Common myeloid progenitor, CD34-positive (primary cell): ENCODE measurements around the gene EIF4EBP2.

Experiments used
- CTCF ChIA-PET: fragments of 350-600 bp; sonication (Branson Sonifier 250); formaldehyde crosslinking; loops from one replicate; lab custom pipeline; 2021; ENCODE audit warnings: antibody characterized with exemption; lab: Charles Lee
- POLR2A ChIA-PET: fragments of 350-600 bp; sonication (Branson Sonifier 250); formaldehyde crosslinking; loops from one replicate; lab custom pipeline; 2021; ENCODE audit warnings: antibody characterized with exemption; lab: Charles Lee
- DNase-seq, 3 donors: peaks; one replicate each; pipeline versions ENCODE4 v3.0.0 to v3.0.0-alpha.2; 2013
- H3K27ac ChIP-seq, 2 experiments: 1 replicate in 1 of 2; 2 replicates in 1 of 2; pipeline ENCODE4 v1.7.0; 2013; ENCODE audit warnings: inconsistent platforms in 2 of 2, low read length in 2 of 2, mild to moderate bottlenecking in 2 of 2, low read depth in 1 of 2, moderate library complexity in 1 of 2; ENCODE audit not compliant: severe bottlenecking in 2 of 2, insufficient read depth in 1 of 2, poor library complexity in 1 of 2
- H3K27me3 ChIP-seq, 5 experiments: replicated peaks in 2 of 5; 1 replicate in 3 of 5; 2 replicates in 2 of 5; pipeline versions ENCODE4 v1.6.1 to v1.7.0; 2013; ENCODE audit warnings: low read length in 4 of 5, mild to moderate bottlenecking in 2 of 5, moderate library complexity in 2 of 5, inconsistent platforms in 1 of 5; ENCODE audit not compliant: insufficient read depth in 5 of 5, control insufficient read depth in 4 of 5
- H3K36me3 ChIP-seq, 4 experiments: 1 replicate in 2 of 4; 2 replicates in 2 of 4; pipeline versions ENCODE4 v1.6.1 to v1.7.0; 2013; ENCODE audit warnings: low read length in 3 of 4, control low read depth in 1 of 4, mild to moderate bottlenecking in 1 of 4; ENCODE audit not compliant: control insufficient read depth in 4 of 4, insufficient read depth in 4 of 4
- H3K4me1 ChIP-seq, 4 experiments: 1 replicate in 3 of 4; 2 replicates in 1 of 4; pipeline versions ENCODE4 v1.6.1 to v1.7.1; 2013; ENCODE audit warnings: low read length in 3 of 4, mild to moderate bottlenecking in 3 of 4, control low read depth in 1 of 4, inconsistent platforms in 1 of 4, moderate library complexity in 1 of 4; ENCODE audit not compliant: control insufficient read depth in 4 of 4, insufficient read depth in 4 of 4; ENCODE audit errors: control extremely low read depth in 1 of 4
- H3K4me3 ChIP-seq, 7 experiments: 1 replicate in 4 of 7; 2 replicates in 3 of 7; pipeline versions ENCODE4 v1.5.1 to v1.7.0; 2013; ENCODE audit warnings: mild to moderate bottlenecking in 7 of 7, low read length in 6 of 7, moderate library complexity in 6 of 7, inconsistent platforms in 2 of 7, low read depth in 2 of 7, control low read depth in 1 of 7; ENCODE audit not compliant: insufficient read depth in 4 of 7, control insufficient read depth in 1 of 7; ENCODE audit errors: extremely low read depth in 1 of 7
- H3K9me3 ChIP-seq, 5 experiments: 1 replicate in 4 of 5; 2 replicates in 1 of 5; pipeline versions ENCODE4 v1.6.1 to v1.7.1; 2013; ENCODE audit warnings: low read length in 4 of 5, mild to moderate bottlenecking in 2 of 5, inconsistent platforms in 1 of 5, low read depth in 1 of 5, moderate library complexity in 1 of 5; ENCODE audit not compliant: control insufficient read depth in 4 of 5, insufficient read depth in 2 of 5; ENCODE audit errors: control extremely low read depth in 1 of 5
- WGBS: methylation state at CpG from one replicate; pipeline ENCODE4 v1.1.5; 2013; ENCODE audit not compliant: insufficient coverage; 5-methylcytosine and 5-hydroxymethylcytosine counted together

Gene EIF4EBP2

GRCh38 chr10:70437721-70438120 is 33.8 kb downstream of the EIF4EBP2 start:
- CTCF ChIA-PET, result interaction anchor here (1.0 to 2.6 kb wide), 2 partner anchors 11 to 18 kb away, joined by 4 to 10 read pairs; no protein-coding TSS in a partner anchor
- H3K36me3 ChIP-seq, result no peaks in the 10 kb centered on the region
- no peak for DNase-seq
- H3K9me3 ChIP-seq, result no peaks in the 10 kb centered on the region
- WGBS, result 85% methylated on average over 4 of the region's 5 CpGs
- H3K27ac ChIP-seq, result no peak overlapping the region
- peaks cover 0 to 21% (median 15%) of the 10 kb centered on the region in 4 experiments for H3K4me1 ChIP-seq
- POLR2A ChIA-PET, result no interaction called here
- H3K4me3 ChIP-seq, result no peak overlapping the region
- peaks cover 0 to 52% (median 37%) of the 10 kb centered on the region in 5 experiments for H3K27me3 ChIP-seq

DNA sequence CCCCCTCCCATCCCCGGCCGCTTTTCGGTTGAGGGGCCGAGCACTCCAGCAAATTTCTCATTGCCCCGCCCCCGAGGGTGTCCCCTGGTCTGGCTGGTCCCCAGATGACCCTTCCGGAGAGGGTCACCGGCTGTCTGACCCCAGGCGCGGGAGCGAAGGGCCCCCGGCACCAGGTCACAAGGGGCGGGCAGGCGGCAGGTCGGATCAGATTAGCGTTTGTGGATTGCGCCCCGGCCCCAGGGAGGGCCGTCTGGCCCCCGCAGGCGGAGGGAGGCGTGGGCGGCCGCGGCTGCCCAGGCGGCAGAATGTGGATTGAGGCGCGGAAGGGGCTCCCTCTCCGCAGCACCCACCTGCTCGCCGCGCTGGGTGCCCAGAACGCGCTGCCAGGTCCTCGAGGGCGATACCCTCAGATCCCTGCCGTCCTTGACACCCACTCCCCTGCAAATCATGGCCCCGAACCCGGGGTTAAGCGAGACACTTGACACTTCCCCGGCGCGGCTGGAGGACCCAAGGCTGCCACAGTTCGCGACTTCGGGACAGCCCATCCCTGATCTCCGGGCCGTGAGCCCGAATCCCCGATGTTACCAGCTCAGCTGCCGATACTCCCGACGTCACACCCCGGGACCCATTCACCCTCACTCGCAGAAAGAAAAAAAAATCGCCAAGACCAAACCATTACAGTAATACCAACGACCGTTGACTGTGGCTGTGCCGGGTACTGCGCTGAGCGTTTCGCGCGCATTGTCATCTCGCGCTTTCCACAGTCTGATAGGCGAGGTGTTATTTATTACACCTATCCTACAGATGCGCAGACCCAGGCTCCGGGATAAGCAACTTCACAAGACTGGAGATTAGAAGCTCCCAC is 36.6 kb downstream of the EIF4EBP2 start:
- ChIA-PET CTCF (no interaction called here), POLR2A (no interaction called here)
- peaks cover 0 to 60% (median 37%) of the 10 kb centered on the region in 5 experiments for H3K27me3 ChIP-seq

DNA sequence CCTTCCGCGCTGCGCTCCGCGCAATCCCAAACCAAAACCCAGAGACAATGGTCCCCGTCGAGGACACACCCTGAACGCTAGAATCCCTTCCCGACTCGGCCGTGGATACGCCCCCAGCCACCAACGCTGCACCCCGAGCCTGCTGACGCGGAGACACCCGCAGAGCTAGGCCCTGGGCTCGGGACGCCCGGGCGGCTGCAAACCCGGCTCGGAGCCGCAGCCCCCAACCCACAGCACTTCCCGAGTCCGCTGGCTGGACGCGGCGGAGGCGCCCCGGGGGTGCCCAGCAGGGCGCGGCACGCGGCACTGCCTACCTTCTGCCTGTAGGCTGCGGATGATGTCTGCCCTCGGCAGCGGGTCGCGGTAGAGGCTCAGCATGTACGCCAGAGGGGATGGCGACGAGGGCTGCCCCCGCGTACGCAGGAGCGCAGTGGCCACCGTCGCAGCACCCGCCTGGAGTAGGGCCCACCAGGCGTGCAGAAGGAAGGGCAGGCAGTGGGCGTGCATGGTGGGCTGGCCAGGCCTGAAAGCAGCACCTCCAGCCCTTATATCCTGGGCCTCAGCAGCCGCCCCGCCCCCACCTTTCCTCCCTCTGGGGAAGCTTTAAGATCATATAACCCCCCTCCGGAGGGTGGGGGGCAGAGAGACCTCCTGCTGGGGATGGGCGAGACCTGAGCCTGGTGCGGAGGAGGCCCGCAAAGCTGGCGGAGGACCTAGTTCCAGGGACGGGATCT is 37.4 kb downstream of the EIF4EBP2 start, which contains the start of gene NODAL:
TSS of gene NODAL (minus strand) at position 521 of the 734 bp plus-strand sequence. CDS start at position 507, 14 bp downstream.
- WGBS, result 7% methylated on average over 32 of the region's 60 CpGs
- no peaks in the 10 kb centered on the region for H3K36me3 ChIP-seq
- H3K27me3 ChIP-seq, result peaks cover 0 to 60% (median 37%) of the 10 kb centered on the region in 5 experiments
- H3K27ac ChIP-seq, result no peak within 1 kb of the TSS
- H3K4me1 ChIP-seq, result peaks cover 0 to 17% (median 13%) of the 10 kb centered on the region in 4 experiments
- no peaks in the 10 kb centered on the region for H3K9me3 ChIP-seq
- DNase-seq, result peak in 2 of 3 donors; percentile 23 to 41
- POLR2A ChIA-PET, result no interaction called here
- peak within 1 kb of the TSS in 5 of 7 experiments; percentile 11 to 61 (median 50) for H3K4me3 ChIP-seq
- CTCF ChIA-PET, result no interaction called here

More for the DNA sequence above, 36.6 kb downstream of the EIF4EBP2 start:
- peak in 2 of 3 donors; percentile 46 to 55 for DNase-seq
- 5% methylated on average over 60 of the region's 69 CpGs for WGBS
- no peaks in the 10 kb centered on the region for H3K9me3 ChIP-seq
- no peaks in the 10 kb centered on the region for H3K36me3 ChIP-seq
- H3K4me3 ChIP-seq, result peak overlapping the region in 5 of 7 experiments; percentile 11 to 61 (median 50)
- no peak overlapping the region for H3K27ac ChIP-seq
- peaks cover 0 to 17% (median 13%) of the 10 kb centered on the region in 4 experiments for H3K4me1 ChIP-seq

- Histone ChIP-seq H3K4me3 (no peak overlapping the region), H3K27me3 (peaks cover 0 to 60% (median 35%) of the 10 kb centered on the region in 5 experiments)
- POLR2A ChIA-PET, result no interaction called here
Measured at GRCh38 chr10:70441895-70442309, 38.0 kb downstream of the EIF4EBP2 start.

DNA sequence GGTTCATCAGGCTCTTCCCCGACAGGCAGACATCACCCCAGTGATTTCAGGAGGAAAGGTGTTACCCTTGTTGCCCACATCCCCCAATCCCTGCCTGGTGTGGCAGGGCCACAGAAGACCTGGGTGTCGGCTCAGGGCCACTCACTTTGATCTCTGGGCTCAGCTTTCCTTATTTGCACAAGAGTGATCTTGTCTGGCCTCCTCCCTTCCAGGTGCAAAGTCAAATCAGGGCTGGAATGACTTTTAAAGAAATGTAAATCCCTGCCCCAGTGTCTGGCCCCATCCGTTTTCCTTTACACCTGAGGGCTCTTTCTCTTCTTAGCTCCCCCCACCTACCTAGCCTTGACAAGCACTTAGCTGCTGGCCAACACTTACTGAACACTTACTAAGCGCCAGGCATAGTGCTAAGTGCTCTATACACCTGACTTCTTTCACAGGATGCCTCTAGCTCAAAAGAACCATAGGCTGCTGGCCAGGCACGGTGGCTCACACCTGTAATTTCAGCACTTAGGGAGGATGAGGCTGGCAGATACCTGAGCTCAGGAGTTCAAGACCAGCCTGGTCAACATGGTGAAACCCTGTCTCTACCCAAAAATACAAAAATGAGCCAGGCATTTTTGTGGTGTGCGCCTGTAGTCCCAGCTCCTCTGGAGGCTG is 38.5 kb downstream of the EIF4EBP2 start:
- H3K27me3 ChIP-seq, result peaks cover 0 to 60% (median 32%) of the 10 kb centered on the region in 5 experiments
- DNase-seq, result no peak
- H3K9me3 ChIP-seq, result no peaks in the 10 kb centered on the region
- ChIA-PET POLR2A (no interaction called here), CTCF (interaction anchor here (0.7 to 1.1 kb wide), 4 partner anchors 11 to 19 kb away, joined by 3 read pairs; no protein-coding TSS in a partner anchor)
- WGBS, result 94% methylated on average over 5 of the region's 6 CpGs
- H3K4me3 ChIP-seq, result no peak overlapping the region
- H3K27ac ChIP-seq, result no peak overlapping the region
- peaks cover 0 to 17% (median 13%) of the 10 kb centered on the region in 4 experiments for H3K4me1 ChIP-seq
- H3K36me3 ChIP-seq, result no peaks in the 10 kb centered on the region

More at GRCh38 chr10:70441895-70442309, 38.0 kb downstream of the EIF4EBP2 start:
- no peak overlapping the region for H3K27ac ChIP-seq
- CTCF ChIA-PET, result interaction anchor here (0.7 to 0.9 kb wide), 2 partner anchors 12 to 20 kb away, joined by 3 read pairs; no protein-coding TSS in a partner anchor
- no peak for DNase-seq
- no peaks in the 10 kb centered on the region for H3K9me3 ChIP-seq
- 18% methylated on average over 11 of the region's 12 CpGs for WGBS
- no peaks in the 10 kb centered on the region for H3K36me3 ChIP-seq
- peaks cover 0 to 17% (median 13%) of the 10 kb centered on the region in 4 experiments for H3K4me1 ChIP-seq

GRCh38 chr10:70444744-70445143 is 40.8 kb downstream of the EIF4EBP2 start:
- ChIA-PET CTCF (interaction anchor here (0.7 to 2.8 kb wide), 3 partner anchors 14 to 177 kb away, joined by 3 to 7 read pairs (median 5); no protein-coding TSS in a partner anchor), POLR2A (no interaction called here)
- H3K36me3 ChIP-seq, result no peaks in the 10 kb centered on the region
- no peak overlapping the region for H3K27ac ChIP-seq
- H3K4me3 ChIP-seq, result no peak overlapping the region
- H3K4me1 ChIP-seq, result peaks cover 0 to 17% (median 13%) of the 10 kb centered on the region in 4 experiments
- no peaks in the 10 kb centered on the region for H3K9me3 ChIP-seq
- peaks cover 0 to 37% (median 23%) of the 10 kb centered on the region in 5 experiments for H3K27me3 ChIP-seq
- DNase-seq, result no peak
- 95% methylated on average over 3 of the region's 4 CpGs for WGBS
